Measurements from ENCODE around the gene DGKG.

The DGKG gene

GRCh38 chr3:186275436-186275835 lies 86.6 kb downstream of the DGKG start:
- H3K27ac ChIP-seq (ENCODE audit: low read depth, low read length), result no peak overlapping the region
- no peaks in the 10 kb centered on the region for H3K4me1 ChIP-seq (ENCODE audit: control insufficient read depth, insufficient read depth, low read length, unreplicated experiment)
- no peaks in the 10 kb centered on the region for H3K27me3 ChIP-seq (ENCODE audit: insufficient read depth, low read length)
- H3K36me3 ChIP-seq (ENCODE audit: insufficient read depth, low read length), result no peaks in the 10 kb centered on the region
- no peak overlapping the region for H3K4me3 ChIP-seq (ENCODE audit: low read depth, low read length)
- no peak overlapping the region for H2AFZ ChIP-seq (ENCODE audit: low read length, unreplicated experiment)
- no peaks in the 10 kb centered on the region for H3K79me2 ChIP-seq (ENCODE audit: control insufficient read depth, insufficient read depth, low read length, unreplicated experiment)

- Histone ChIP-seq H3K27ac (ENCODE audit: low read depth, low read length) (no peak overlapping the region), H3K27me3 (ENCODE audit: insufficient read depth, low read length) (no peaks in the 10 kb centered on the region), H3K4me1 (ENCODE audit: control insufficient read depth, insufficient read depth, low read length, unreplicated experiment) (no peaks in the 10 kb centered on the region), H3K79me2 (ENCODE audit: control insufficient read depth, insufficient read depth, low read length, unreplicated experiment) (no peaks in the 10 kb centered on the region), H3K4me3 (ENCODE audit: low read depth, low read length) (no peak overlapping the region), H2AFZ (ENCODE audit: low read length, unreplicated experiment) (no peak overlapping the region), H3K36me3 (ENCODE audit: insufficient read depth, low read length) (no peaks in the 10 kb centered on the region)
Measured at GRCh38 chr3:186273586-186273985, 88.4 kb downstream of the DGKG start.

GRCh38 chr3:186270701-186271100 lies 91.3 kb downstream of the DGKG start:
- Histone ChIP-seq H3K4me3 (ENCODE audit: low read depth, low read length) (no peak overlapping the region), H3K36me3 (ENCODE audit: insufficient read depth, low read length) (no peaks in the 10 kb centered on the region), H3K79me2 (ENCODE audit: control insufficient read depth, insufficient read depth, low read length, unreplicated experiment) (no peaks in the 10 kb centered on the region), H3K27ac (ENCODE audit: low read depth, low read length) (no peak overlapping the region), H2AFZ (ENCODE audit: low read length, unreplicated experiment) (no peak overlapping the region), H3K4me1 (ENCODE audit: control insufficient read depth, insufficient read depth, low read length, unreplicated experiment) (no peaks in the 10 kb centered on the region), H3K27me3 (ENCODE audit: insufficient read depth, low read length) (no peaks in the 10 kb centered on the region)

- Histone ChIP-seq H3K27me3 (ENCODE audit: insufficient read depth, low read length) (no peaks in the 10 kb centered on the region), H3K36me3 (ENCODE audit: insufficient read depth, low read length) (no peaks in the 10 kb centered on the region), H3K27ac (ENCODE audit: low read depth, low read length) (no peak overlapping the region), H2AFZ (ENCODE audit: low read length, unreplicated experiment) (no peak overlapping the region), H3K4me1 (ENCODE audit: control insufficient read depth, insufficient read depth, low read length, unreplicated experiment) (no peaks in the 10 kb centered on the region), H3K4me3 (ENCODE audit: low read depth, low read length) (no peak overlapping the region), H3K79me2 (ENCODE audit: control insufficient read depth, insufficient read depth, low read length, unreplicated experiment) (no peaks in the 10 kb centered on the region)
Measured at GRCh38 chr3:186268616-186269448, 93.2 kb downstream of the DGKG start.

GRCh38 chr3:186267758-186268157 lies 94.3 kb downstream of the DGKG start:
- H3K27me3 ChIP-seq (ENCODE audit: insufficient read depth, low read length), result no peaks in the 10 kb centered on the region
- H3K27ac ChIP-seq (ENCODE audit: low read depth, low read length), result no peak overlapping the region

GRCh38 chr3:186264608-186265400 lies 97.2 kb downstream of the DGKG start:
- H3K36me3 ChIP-seq (ENCODE audit: insufficient read depth, low read length), result no peaks in the 10 kb centered on the region
- H3K27ac ChIP-seq (ENCODE audit: low read depth, low read length), result no peak overlapping the region
- no peaks in the 10 kb centered on the region for H3K79me2 ChIP-seq (ENCODE audit: control insufficient read depth, insufficient read depth, low read length, unreplicated experiment)
- no peaks in the 10 kb centered on the region for H3K27me3 ChIP-seq (ENCODE audit: insufficient read depth, low read length)
- H3K4me1 ChIP-seq (ENCODE audit: control insufficient read depth, insufficient read depth, low read length, unreplicated experiment), result peaks cover 7% of the 10 kb centered on the region
- H2AFZ ChIP-seq (ENCODE audit: low read length, unreplicated experiment), result no peak overlapping the region
- H3K4me3 ChIP-seq (ENCODE audit: low read depth, low read length), result no peak overlapping the region

More at GRCh38 chr3:186267758-186268157, 94.3 kb downstream of the DGKG start:
- Histone ChIP-seq H3K4me1 (ENCODE audit: control insufficient read depth, insufficient read depth, low read length, unreplicated experiment) (no peaks in the 10 kb centered on the region), H3K79me2 (ENCODE audit: control insufficient read depth, insufficient read depth, low read length, unreplicated experiment) (no peaks in the 10 kb centered on the region), H3K36me3 (ENCODE audit: insufficient read depth, low read length) (no peaks in the 10 kb centered on the region), H2AFZ (ENCODE audit: low read length, unreplicated experiment) (no peak overlapping the region), H3K4me3 (ENCODE audit: low read depth, low read length) (no peak overlapping the region)

- Histone ChIP-seq H3K27ac (ENCODE audit: low read depth, low read length) (no peak overlapping the region), H3K4me3 (ENCODE audit: low read depth, low read length) (no peak overlapping the region), H2AFZ (ENCODE audit: low read length, unreplicated experiment) (no peak overlapping the region), H3K79me2 (ENCODE audit: control insufficient read depth, insufficient read depth, low read length, unreplicated experiment) (no peaks in the 10 kb centered on the region), H3K36me3 (ENCODE audit: insufficient read depth, low read length) (no peaks in the 10 kb centered on the region), H3K27me3 (ENCODE audit: insufficient read depth, low read length) (no peaks in the 10 kb centered on the region), H3K4me1 (ENCODE audit: control insufficient read depth, insufficient read depth, low read length, unreplicated experiment) (peaks cover 25% of the 10 kb centered on the region)
Measured at GRCh38 chr3:186261638-186262037, 100.4 kb downstream of the DGKG start.

GRCh38 chr3:186260726-186261125 lies 101.3 kb downstream of the DGKG start:
- Histone ChIP-seq H2AFZ (ENCODE audit: low read length, unreplicated experiment) (no peak overlapping the region), H3K4me1 (ENCODE audit: control insufficient read depth, insufficient read depth, low read length, unreplicated experiment) (peaks cover 25% of the 10 kb centered on the region), H3K27me3 (ENCODE audit: insufficient read depth, low read length) (no peaks in the 10 kb centered on the region), H3K27ac (ENCODE audit: low read depth, low read length) (no peak overlapping the region), H3K4me3 (ENCODE audit: low read depth, low read length) (no peak overlapping the region), H3K36me3 (ENCODE audit: insufficient read depth, low read length) (no peaks in the 10 kb centered on the region), H3K79me2 (ENCODE audit: control insufficient read depth, insufficient read depth, low read length, unreplicated experiment) (no peaks in the 10 kb centered on the region)

- Histone ChIP-seq H2AFZ (ENCODE audit: low read length, unreplicated experiment) (peak overlapping the region; percentile 73), H3K79me2 (ENCODE audit: control insufficient read depth, insufficient read depth, low read length, unreplicated experiment) (no peaks in the 10 kb centered on the region), H3K27ac (ENCODE audit: low read depth, low read length) (peak overlapping the region; percentile 56), H3K4me3 (ENCODE audit: low read depth, low read length) (peak overlapping the region; percentile 61), H3K27me3 (ENCODE audit: insufficient read depth, low read length) (no peaks in the 10 kb centered on the region), H3K36me3 (ENCODE audit: insufficient read depth, low read length) (no peaks in the 10 kb centered on the region), H3K4me1 (ENCODE audit: control insufficient read depth, insufficient read depth, low read length, unreplicated experiment) (peaks cover 25% of the 10 kb centered on the region)
Measured at GRCh38 chr3:186259612-186260383, 102.2 kb downstream of the DGKG start.

GRCh38 chr3:186258968-186259367 lies 103.1 kb downstream of the DGKG start:
- Histone ChIP-seq H2AFZ (ENCODE audit: low read length, unreplicated experiment) (peak overlapping the region; percentile 73), H3K36me3 (ENCODE audit: insufficient read depth, low read length) (no peaks in the 10 kb centered on the region), H3K27ac (ENCODE audit: low read depth, low read length) (peak overlapping the region; percentile 56; the same call in 1 of the 2 replicates), H3K4me1 (ENCODE audit: control insufficient read depth, insufficient read depth, low read length, unreplicated experiment) (peaks cover 25% of the 10 kb centered on the region), H3K79me2 (ENCODE audit: control insufficient read depth, insufficient read depth, low read length, unreplicated experiment) (no peaks in the 10 kb centered on the region), H3K4me3 (ENCODE audit: low read depth, low read length) (peak overlapping the region; percentile 61; the same call in 1 of the 2 replicates), H3K27me3 (ENCODE audit: insufficient read depth, low read length) (no peaks in the 10 kb centered on the region)
